ENCODE measurements around the gene SLC25A25.

Gene SLC25A25

DNA sequence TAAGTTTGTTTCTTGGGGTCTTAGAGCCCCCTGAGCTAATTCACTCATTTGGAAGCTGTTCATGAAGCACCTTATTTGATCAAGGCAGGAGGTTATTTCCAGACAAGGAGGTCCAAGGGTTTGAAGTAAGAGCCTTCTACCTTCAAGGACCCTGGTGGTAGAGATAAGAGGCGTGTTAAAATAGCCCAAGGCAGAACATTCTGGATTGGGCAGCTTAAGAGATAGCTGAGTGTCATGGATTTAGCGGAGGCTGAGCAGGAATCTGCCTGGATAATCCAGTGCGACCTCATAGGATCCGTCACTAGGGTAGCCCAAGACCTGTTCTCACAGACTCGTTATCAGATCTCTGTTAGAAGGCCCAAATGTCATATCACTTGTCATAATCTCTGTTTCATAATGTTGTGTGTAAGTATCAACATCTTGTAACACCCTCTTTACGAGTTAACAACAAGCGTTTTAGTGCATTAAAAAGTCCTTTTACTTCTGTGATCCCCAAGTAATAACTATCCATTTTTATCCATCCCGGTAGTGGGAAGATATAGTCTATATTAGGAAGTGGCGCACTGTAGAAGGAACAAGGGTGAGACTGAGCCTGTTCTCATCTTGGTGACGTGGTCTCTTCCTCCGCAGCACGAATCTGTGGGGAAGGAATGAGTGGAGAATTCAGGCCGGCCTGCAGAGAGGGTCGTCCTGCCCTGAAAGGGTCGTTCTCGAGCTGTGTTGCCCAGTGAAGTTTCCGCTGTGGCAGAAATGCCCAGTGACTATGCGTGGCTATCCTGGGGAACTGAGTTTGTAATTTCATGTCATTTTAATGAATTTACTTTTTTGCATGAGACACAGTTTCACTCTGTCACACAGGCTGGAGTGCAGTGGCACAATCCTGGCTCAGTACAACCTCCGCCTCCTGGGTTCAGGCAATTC, 28.8 kb downstream of the SLC25A25 start:
- no peak for DNase-seq (ENCODE audit: low spot score)

DNA sequence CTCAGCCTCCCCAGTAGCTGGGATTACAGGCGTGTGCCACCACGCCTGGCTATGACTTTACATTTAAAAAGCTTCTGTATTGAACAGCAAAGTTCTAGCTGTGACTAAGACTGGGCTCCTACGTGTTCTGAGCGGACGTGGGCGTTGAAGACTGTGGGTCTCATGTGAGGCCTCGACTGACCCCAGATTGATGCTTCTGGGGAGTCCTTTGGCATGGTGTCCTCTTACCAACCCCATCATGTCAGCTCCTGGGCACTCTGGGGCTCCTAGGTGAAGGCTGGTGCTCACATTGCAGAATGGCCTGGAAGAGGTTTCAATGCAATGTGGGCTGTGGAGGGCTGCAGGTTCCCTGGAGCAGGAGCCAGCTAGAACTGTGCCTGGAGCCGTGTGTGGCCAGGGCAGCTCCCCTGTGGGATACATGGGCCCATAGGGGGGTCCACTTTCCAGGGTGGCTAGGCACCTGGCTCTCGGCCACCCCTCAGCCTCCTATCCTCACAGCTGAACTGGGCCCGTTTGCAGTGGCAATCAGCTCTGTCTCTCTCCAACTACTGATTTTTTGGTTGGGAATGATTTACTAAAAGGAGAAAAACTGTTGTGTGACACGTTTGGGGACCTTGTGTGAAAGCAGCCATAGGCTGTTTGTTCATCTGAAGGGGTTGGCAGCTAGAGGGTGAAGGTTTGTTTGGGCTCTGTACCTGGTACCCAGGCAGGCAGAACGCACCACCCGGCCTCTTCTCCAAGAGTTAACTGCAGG, 29.7 kb downstream of the SLC25A25 start:
- no peak for DNase-seq (ENCODE audit: low spot score)

DNA sequence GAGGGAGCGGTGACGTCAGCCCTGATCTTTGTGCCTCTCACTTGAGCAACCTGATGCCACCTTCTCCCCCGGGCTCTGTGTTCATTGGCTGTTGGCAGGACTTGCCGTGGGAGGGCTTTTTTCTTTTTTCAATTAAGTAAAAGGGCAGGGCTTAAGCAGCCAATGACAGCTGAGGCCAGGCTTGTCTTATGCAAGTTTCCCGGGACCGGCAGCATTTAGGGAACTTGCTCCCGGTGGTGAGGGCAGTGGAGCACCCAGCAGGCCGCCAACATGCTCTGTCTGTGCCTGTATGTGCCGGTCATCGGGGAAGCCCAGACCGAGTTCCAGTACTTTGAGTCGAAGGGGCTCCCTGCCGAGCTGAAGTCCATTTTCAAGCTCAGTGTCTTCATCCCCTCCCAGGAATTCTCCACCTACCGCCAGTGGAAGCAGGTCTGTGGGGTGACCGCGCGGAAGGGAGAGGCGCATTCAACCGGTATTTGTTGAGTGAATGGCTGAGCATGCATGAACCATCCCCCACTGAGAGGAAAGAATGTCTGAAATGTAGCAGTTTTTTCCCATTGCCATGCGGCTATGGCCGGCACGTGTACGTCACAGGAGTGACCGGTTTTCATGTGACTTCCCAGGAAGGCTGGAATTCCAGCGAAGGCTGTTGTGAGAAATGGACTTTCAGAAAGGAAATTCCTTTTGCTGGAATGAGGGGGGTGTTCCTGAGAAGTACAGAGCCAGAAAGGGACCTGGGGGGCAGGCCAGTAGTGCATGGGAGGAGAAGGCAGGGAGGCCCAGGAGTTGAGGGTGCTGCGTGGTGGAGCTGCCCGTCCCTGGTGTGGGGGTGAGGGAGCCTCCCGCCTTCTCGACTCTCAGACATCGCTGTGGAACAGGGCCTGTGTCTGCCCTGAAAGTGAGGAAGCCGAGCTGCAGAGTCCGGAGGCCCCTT, 30.5 kb downstream of the SLC25A25 start:
- DNase-seq (ENCODE audit: low spot score) = no peak

DNA sequence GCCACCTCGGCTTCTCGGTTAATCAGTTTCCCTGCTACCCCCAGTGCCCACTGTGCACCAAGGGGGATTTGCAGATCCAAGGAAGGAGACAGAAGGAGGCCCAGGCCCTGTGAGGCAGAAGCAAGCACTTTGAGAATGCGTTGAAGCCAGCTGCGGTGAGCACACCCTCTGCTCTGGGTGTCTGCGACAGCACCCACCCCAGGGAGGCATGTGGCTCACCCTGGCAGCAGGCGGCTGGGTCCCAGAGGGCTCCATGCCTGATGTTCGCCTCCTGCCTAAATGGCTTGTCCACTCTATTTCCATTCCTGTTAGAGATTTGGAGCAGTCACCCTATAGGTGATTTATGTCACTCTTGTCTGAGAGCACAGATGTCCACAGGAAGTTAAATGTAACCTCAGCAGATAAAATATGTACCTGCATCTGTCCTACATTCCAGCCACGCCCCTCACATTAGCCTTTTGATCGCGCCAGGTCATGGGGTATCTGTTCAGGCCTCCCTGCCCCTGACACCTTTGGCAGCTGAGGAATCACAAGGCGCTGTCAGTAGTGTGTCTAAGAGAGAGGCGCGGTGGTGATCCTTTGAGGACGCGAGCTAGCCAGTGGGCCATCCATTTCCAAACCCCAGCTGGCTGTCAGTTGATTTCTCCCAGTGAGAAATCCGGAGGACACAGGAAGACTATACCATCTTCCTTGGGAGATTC, 31.3 kb downstream of the SLC25A25 start:
- DNase-seq (ENCODE audit: low spot score) = no peak

DNA sequence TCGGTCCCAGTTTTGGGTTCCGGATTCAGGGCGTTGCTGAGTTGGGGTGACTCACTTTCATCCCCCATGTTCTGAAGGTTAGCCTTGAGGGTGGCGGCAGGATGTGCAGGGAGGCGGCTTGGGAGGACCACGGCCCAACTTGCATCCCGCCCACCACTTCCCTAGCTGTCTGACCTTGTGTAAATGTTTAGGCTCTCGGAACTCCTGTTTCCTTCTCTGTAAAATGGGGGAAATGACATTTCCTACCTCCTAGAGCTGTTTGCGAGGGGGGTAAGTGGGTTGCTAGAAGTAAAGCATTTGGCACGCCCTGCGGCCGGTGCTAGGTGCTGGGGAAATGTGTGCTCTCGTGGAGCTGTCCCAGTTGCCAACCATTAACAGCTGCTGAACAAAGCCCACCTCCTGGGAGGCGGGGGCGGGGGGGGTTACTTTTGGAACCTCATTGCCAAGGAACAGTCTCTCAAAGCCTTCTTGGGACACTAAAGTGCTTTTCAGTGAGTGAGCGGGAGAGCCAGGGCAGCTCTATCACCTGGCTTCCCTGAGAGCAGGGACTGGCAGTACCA, 32.0 kb downstream of the SLC25A25 start:
- DNase-seq (ENCODE audit: low spot score) = no peak

DNA sequence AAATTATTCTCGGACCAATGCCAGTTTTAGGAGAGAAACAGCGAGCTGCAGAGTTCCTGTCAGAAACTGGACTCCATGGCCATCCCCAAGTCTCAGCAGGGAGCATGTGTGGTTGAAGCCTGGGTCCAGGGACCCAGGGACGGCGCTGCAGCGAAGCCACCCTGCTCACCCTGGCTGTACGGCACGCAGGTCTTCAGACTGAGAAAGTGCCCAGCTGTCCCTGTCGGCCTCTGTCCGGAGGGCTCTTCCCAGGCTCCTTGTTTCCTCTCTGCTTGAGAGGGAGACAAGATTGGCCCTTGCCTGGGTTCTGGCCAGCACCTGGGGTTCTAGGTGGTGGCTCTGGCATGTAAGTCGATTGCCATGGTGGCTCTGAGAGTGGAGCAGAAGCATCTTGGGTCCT, 32.5 kb downstream of the SLC25A25 start:
- no peak for DNase-seq (ENCODE audit: low spot score)

DNA sequence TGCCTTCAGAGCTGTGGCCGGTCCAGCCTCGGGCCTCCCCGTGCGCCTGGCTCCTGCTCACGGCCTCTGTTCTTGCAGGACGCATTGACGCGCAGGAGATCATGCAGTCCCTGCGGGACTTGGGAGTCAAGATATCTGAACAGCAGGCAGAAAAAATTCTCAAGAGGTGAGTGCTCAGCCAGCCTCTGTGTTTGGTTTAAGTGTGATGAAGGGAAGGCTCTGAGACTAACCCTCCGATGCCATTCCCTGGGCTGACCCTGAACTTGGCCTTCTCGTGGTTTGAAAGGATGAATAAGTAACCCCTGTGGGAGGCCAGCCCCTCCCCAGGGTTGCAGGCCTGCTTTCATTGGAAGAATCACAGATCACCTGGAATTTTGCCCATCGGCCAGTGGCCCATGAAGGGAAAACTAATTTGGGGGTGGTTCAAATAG, 33.2 kb downstream of the SLC25A25 start:
- DNase-seq (ENCODE audit: low spot score) = no peak

DNA sequence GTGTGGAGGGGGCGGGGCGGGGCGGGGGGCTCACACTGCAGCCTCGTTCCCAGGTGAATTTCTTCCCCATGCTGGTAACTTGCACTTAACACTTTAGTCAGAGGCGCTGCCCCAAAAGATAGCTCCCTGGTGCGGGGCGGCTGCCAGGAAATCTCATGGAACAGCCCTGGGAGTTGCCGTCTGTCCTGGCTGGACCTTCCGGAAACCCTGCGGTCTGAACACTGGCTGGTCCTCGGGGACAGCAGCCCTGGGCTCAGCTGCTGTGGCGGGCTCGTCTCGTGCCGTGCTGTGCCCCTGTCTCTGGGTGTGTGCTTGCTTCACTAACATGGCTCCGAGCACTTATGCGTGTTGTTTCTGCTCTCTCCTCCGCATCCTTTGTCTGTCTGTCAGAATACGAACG, 33.7 kb downstream of the SLC25A25 start:
- no peak for DNase-seq (ENCODE audit: low spot score)

DNA sequence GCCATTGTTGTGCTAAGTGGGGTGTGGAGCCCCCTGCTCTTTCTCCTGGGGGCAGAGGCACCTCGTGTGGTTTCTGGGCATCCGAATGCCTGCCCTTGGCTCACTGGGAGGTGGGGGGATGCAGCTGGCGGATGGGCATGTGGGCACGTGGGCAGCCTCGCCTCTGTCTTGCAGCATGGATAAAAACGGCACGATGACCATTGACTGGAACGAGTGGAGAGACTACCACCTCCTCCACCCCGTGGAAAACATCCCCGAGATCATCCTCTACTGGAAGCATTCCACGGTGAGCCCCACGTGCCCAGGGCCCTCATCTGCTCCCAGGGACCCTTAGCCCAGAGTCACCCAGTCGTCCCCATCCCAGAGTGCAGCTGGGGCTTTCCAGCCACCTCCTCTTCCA, 34.2 kb downstream of the SLC25A25 start:
- DNase-seq (ENCODE audit: low spot score) = no peak

DNA sequence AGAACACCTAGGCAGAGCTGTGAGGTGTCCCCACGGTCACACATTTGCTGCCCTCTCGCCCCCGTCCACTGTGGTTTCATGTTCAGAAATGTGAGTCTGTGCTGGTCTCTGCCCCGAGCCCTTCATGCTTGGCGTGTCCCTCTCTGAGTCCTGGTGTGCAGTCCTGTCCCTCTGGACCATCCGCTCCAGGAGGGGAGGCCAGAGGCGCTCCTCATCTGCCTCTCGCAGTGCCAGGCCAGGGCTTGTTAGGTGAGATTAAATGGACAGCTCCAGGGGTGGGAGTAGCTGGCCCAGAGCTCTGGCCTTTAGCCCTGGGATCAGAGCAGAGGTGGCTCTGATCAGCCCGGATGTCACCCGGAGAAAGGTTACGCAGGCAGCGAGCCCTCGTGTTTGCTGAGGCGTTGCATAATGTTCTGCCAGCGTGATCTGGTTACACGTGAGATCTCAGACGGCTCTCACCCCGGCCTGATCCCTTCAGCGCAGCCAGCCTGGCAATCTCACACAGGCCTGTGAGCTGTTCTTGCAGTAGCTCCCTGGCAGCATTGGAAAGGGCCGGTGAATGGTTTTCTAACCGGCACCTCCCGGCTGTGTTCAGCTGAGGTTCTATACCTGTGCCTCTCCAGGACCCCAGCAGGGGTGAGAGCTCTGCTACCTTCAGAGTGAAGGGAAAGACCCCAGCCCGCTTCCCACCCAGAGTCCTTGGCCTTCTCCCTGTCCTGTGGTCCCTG, 35.0 kb downstream of the SLC25A25 start:
- no peak for DNase-seq (ENCODE audit: low spot score)

DNA sequence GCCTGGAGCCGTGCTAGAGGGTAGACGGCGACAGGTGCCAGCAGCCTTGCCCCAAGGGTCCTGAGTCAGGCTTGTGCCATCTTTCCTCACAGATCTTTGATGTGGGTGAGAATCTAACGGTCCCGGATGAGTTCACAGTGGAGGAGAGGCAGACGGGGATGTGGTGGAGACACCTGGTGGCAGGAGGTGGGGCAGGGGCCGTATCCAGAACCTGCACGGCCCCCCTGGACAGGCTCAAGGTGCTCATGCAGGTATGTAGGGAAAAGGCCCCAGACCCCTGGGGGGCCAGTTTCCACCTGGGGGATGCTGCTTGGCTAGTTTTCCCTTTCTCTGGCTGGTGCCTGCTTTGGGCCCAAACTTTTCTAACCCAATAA, 35.5 kb downstream of the SLC25A25 start:
- no peak for DNase-seq (ENCODE audit: low spot score)

DNA sequence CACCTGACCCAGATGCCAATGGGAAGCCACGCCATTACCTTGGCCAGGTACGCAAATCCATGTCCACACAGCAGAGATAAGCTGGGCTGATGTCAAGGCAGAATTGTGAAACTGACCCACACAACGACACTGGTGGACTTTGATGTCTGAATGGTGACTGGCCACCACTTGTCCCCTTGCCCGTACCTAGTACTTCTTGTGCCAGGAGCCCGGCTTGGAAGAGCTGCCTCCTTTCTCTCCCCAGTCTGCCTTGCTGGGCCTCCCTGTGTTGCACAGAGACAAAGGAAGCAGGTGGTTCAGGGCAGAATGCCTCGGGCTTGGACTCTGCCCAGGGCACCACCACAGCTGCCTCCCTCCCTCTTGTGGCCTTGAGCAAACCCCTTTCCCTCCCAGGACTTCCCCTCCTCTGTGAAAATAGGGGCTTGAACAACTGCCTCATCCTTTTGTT, 36.2 kb downstream of the SLC25A25 start:
- no peak for DNase-seq (ENCODE audit: low spot score)

DNA sequence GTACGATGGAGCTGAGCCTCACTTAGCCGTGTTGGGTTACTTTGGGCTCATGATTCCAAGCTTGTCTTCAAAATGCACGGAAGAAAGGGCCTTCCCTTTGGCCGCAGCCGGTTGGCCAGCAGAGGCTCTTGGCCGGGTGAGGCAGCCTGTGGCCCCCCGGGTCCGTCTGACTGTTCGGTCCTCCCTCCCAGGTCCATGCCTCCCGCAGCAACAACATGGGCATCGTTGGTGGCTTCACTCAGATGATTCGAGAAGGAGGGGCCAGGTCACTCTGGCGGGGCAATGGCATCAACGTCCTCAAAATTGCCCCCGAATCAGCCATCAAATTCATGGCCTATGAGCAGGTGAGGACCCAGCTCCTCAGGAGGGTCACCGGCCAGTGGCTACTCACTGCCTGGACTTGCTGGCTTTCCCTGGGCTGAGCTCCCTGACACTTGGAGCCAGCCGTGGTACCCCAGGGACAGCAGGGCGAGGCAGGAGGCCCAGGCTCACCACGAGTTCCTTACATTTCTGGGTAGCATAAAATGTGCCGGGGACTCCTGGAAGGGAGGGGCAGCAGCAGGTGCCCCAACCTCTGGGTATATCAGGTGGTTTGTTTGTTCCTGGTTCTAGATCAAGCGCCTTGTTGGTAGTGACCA, 37.6 kb downstream of the SLC25A25 start:
- DNase-seq (ENCODE audit: low spot score) = no peak

DNA sequence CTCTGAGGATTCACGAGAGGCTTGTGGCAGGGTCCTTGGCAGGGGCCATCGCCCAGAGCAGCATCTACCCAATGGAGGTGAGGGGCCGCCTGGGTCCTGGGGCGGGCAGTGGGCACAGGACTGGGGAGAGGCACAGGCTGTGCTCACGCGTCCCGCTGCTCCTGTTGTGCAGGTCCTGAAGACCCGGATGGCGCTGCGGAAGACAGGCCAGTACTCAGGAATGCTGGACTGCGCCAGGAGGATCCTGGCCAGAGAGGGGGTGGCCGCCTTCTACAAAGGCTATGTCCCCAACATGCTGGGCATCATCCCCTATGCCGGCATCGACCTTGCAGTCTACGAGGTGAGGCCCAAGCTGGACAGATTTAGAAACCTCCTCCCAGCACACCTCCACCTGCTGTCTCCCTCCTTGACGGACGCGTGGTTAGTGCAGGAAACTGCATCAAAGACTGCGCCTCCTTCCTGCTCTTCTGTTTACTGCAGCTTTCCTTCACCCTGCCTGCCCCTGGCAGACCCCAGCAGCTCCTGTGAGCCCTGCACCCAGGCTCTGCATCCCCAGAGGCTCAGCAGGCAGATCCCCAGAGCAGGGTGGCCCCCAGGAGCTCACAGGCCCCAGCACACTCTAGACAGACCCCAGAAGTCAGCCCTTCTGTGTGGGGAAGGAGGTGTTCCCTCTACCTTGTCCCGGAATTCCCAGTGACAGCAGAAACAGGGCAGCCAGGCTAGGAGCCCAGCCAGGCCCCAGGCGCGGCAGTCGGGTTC, 38.3 kb downstream of the SLC25A25 start:
- DNase-seq (ENCODE audit: low spot score) = no peak

DNA sequence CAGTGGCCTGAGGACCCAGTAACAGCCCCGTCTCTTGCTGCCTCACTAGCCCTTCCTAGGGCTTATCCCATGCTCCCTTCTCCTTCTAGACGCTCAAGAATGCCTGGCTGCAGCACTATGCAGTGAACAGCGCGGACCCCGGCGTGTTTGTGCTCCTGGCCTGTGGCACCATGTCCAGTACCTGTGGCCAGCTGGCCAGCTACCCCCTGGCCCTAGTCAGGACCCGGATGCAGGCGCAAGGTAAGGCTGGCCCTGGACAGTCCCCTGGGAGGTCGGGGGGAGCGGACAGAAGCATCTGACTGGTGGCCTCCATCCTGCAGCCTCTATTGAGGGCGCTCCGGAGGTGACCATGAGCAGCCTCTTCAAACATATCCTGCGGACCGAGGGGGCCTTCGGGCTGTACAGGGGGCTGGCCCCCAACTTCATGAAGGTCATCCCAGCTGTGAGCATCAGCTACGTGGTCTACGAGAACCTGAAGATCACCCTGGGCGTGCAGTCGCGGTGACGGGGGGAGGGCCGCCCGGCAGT, 39.0 kb downstream of the SLC25A25 start:
- no peak for DNase-seq (ENCODE audit: low spot score)

DNA sequence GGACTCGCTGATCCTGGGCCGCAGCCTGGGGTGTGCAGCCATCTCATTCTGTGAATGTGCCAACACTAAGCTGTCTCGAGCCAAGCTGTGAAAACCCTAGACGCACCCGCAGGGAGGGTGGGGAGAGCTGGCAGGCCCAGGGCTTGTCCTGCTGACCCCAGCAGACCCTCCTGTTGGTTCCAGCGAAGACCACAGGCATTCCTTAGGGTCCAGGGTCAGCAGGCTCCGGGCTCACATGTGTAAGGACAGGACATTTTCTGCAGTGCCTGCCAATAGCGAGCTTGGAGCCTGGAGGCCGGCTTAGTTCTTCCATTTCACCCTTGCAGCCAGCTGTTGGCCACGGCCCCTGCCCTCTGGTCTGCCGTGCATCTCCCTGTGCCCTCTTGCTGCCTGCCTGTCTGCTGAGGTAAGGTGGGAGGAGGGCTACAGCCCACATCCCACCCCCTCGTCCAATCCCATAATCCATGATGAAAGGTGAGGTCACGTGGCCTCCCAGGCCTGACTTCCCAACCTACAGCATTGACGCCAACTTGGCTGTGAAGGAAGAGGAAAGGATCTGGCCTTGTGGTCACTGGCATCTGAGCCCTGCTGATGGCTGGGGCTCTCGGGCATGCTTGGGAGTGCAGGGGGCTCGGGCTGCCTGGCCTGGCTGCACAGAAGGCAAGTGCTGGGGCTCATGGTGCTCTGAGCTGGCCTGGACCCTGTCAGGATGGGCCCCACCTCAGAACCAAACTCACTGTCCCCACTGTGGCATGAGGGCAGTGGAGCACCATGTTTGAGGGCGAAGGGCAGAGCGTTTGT, 39.6 kb downstream of the SLC25A25 start:
- DNase-seq (ENCODE audit: low spot score) = no peak

DNA sequence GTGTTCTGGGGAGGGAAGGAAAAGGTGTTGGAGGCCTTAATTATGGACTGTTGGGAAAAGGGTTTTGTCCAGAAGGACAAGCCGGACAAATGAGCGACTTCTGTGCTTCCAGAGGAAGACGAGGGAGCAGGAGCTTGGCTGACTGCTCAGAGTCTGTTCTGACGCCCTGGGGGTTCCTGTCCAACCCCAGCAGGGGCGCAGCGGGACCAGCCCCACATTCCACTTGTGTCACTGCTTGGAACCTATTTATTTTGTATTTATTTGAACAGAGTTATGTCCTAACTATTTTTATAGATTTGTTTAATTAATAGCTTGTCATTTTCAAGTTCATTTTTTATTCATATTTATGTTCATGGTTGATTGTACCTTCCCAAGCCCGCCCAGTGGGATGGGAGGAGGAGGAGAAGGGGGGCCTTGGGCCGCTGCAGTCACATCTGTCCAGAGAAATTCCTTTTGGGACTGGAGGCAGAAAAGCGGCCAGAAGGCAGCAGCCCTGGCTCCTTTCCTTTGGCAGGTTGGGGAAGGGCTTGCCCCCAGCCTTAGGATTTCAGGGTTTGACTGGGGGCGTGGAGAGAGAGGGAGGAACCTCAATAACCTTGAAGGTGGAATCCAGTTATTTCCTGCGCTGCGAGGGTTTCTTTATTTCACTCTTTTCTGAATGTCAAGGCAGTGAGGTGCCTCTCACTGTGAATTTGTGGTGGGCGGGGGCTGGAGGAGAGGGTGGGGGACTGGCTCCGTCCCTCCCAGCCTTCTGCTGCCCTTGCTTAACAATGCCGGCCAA, 40.4 kb downstream of the SLC25A25 start:
- DNase-seq (ENCODE audit: low spot score) = no peak

Data from NAMALWA (cell line).